M059J (cell line): ENCODE data around the gene THSD1. TPM values are rescaled to one million over a fixed set of nuclear protein-coding genes. Genes with fewer than 3 reads are reported as not detected.
"Not testable (repeated sequence)": the region's sequence is repeated elsewhere in the genome, so short reads cannot be mapped to it uniquely, and the experiment has no call there.

ENCODE experiments used
- DNase-seq: peaks from one replicate; pipeline ENCODE4 v3.0.0-alpha.2; 2012; ENCODE audit warnings: low read depth
- total RNA-seq: library from RNA; depleted of rRNA; stranded (reverse); fragments of >200 nt; shearing (Covaris generic); gene quantifications from 2 replicates; pipeline ENCODE4 v1.2.3, GENCODE V29; 2014; rRNA removed

Gene THSD1
- total RNA-seq, 1 experiment from 2014 or later, result 3.4 TPM

- DNase-seq, result peak; percentile 89
These were observed 49.6 kb downstream of the THSD1 start for GRCh38 chr13:52356327-52356726.

GRCh38 chr13:52353193-52353592 is 52.8 kb downstream of the THSD1 start:
- DNase-seq, result peak; percentile 41

DNA sequence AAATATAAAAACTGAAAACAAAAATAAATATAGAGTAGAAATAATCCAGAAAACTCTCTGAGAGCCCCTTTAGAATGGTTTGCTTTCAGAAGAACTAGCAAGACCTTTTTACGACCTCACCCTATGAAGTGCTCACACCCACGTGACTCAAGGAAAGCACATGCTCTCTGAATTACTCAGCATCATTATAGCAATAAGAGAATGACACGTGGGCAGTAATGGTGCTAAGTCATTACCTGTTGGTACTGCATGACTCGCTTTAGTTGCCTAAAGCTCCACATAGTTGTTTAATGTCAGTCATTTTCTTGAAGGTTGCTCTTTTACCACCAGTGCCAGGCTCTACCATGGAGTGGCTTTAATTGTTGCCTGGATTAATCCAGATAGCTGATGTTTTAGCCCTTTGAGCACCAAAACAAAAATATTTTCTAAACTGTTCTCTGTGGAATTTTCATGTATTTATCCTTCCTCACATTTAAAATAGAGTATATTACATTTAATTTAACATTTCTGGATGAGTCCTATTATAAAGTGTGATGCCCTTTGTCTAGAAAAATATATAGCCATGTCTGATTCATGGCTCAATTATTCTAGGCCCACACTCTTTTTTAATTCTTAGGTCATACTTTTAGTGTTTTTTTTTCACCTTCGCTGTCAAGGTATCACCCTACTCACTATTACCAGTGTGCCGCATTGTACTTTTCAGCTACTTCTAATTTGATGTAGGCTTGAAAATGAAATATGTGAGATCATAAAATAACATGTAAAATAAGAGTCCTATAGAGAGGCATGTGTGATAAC is 56.8 kb downstream of the THSD1 start:
- DNase-seq, result peak; percentile 89

- DNase-seq, result peak; percentile 87
These were observed 57.9 kb downstream of the THSD1 start for GRCh38 chr13:52348071-52348470.

DNA sequence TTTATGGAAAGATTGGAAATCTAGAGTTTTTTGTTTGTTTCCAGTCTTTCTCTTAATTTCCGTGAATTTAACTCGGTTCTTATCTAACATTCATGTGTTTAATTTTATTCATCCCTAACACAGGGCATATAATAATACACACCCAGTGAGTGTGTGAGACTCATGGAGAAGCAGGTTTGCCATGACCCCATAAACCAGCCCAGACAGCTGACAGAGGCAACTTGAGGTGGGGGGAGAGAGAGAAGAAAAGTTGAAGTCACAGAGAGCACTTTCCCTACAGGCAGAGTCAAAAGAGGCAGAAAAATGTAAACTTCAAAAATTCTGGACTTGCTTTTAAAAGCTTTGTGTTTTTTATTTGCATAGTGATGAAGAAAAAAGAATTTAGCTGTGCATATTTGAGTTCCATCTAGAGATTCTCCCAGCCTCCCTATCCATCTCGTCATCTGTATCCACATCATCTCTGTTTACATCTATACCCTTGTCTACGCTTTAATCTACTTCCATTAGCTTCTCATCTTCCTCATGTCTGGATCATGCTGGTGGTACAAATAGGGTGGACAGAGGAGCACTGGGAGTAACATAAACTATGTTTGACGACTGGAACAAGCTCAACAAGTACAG is 60.2 kb downstream of the THSD1 start:
- no peak for DNase-seq

- peak; percentile 24 for DNase-seq
These were observed 60.9 kb downstream of the THSD1 start for GRCh38 chr13:52345048-52345447.

- no peak for DNase-seq
These were observed 61.9 kb downstream of the THSD1 start for GRCh38 chr13:52344108-52344507.

DNA sequence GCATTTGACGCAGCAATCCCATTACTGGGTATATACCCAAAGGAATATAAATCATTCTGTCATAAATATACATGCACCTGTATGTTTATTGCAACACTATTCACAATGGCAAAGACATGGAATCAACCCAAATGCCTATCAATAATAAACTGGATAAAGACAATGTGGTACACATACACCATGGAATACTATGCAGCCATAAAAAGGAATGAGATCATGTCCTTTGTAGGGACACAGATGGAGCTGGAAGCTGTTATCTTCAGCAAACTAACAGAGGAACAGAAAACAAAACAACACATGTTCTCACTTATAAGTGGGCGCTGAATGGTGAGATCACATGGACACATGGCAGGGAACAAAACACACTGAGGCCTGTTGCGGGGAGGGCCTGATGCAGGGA is 63.8 kb downstream of the THSD1 start:
- not testable (repeated sequence) for DNase-seq

DNA sequence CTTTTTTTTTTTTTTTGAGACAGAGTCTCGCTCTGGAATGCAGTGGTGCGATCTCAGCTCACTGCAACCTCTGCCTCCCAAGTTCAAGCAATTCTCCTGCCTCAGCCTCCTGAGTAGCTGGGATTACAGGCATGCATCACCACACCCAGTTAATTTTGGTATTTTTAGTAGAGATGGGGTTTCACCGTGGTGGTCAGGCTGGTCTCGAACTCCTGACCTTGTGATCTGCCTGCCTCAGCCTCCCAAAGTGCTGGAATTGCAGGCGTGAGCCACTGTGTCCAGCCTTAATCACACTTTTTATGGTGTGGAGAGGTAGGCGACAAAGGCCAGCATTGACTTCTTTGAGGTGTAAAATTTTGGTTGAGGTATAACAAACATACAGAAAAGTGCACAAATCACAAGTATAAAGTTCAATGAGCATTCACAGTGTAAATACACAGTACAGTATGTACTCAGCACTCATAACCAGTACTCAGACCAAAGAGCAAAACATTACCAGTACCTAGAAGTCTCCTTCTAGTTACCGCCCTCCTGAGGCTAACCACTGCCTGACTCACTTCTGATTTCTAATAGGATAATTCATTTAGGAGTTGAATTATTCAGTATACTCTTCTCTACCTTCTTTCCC is 68.0 kb downstream of the THSD1 start:
- peak; percentile 44 for DNase-seq

DNA sequence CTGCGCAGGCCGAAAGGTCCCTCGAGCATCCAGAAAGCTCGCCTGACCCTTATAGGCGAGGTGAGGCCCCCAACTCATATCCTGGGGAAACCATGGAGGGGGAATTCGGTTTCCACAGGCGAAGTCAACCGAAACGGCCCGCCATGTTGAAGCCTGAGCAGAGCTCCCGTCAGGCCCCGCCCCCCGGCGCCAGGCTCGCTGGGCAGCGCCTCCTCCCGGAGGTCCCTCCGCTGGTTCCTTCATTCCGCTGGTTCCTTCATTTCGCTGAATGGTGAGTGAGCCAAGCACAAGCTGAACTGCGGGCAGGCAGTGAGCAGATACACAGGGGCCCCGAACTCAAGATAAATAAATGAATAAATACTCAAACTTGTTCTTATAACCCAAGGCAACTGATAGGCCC is 71.9 kb downstream of the THSD1 start:
- DNase-seq, result not testable (repeated sequence)

DNA sequence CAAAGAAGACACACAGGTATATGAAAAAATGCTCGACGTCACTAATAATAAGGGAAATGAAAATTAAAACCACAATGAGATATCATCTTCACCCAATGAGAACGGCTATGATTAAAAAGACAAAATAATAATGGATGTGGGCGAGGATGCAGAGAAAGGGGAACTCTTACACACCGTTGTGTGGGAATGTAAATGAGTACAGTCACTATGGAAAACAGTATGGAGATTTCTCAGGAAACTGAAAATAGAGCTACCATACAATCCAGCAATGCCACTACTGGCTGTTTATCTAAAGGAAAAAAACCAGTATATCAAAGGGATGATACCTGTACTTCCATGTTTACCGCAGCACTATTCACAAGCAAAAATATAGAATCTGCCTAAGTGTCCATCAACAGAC is 74.1 kb downstream of the THSD1 start:
- DNase-seq, result not testable (repeated sequence)

Other genes with a start within 250 kb of the THSD1 start
- gene NEK3, start 246.6 kb downstream of the THSD1 start, total RNA-seq, result 2.2 and 4.2 TPM in 2 replicates
- gene VPS36, start 44.5 kb upstream of the THSD1 start, total RNA-seq, result 11.8 and 21.3 TPM in 2 replicates
- gene CKAP2, start 49.3 kb upstream of the THSD1 start, total RNA-seq, result 52.2 and 72.0 TPM in 2 replicates
- 1.2 and 2.6 TPM in 2 replicates for gene HNRNPA1L2, start 236.3 kb upstream of the THSD1 start, total RNA-seq
- gene SUGT1, start 246.7 kb upstream of the THSD1 start, total RNA-seq, result 26.1 and 29.3 TPM in 2 replicates